HG03342 (cell line): ENCODE measurements around the gene NONO.
"Not testable (repeated sequence)": the region's sequence is repeated elsewhere in the genome, so short reads cannot be mapped to it uniquely, and the experiment has no call there.

Source experiments
- ATAC-seq: cut with Tn5 transposase; IDR thresholded peaks from one replicate; pipeline ENCODE4 v1.9.1; 2021; ENCODE audit warnings: mild to moderate bottlenecking, moderate library complexity; ENCODE audit not compliant: unreplicated experiment

NONO gene

DNA sequence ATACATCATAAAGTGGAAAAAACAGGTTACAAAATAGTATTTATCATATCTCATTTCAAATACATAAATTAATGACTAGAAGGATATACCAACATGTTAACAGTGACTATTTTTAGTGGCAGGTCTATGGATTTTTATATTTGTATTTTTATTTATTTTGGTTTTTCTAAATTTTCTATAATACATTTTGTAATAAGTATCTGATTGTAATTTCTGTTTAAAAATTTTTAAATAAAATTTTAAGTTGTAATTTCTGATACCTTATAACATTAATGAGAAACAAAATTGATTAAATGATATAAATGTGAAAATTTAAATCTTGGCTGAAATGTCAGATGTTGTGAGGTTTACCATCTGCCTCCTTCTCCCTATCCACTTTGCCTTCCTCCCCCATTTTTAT is 2.5 kb downstream of the NONO start:
- ATAC-seq: no peak

- no peak for ATAC-seq
Observed at GRCh38 chrX:71291381-71291780, 7.9 kb downstream of the NONO start.

GRCh38 chrX:71292669-71293365 is 9.4 kb downstream of the NONO start:
- no peak for ATAC-seq

- ATAC-seq: no peak
Observed at GRCh38 chrX:71296806-71297205, 13.4 kb downstream of the NONO start.

DNA sequence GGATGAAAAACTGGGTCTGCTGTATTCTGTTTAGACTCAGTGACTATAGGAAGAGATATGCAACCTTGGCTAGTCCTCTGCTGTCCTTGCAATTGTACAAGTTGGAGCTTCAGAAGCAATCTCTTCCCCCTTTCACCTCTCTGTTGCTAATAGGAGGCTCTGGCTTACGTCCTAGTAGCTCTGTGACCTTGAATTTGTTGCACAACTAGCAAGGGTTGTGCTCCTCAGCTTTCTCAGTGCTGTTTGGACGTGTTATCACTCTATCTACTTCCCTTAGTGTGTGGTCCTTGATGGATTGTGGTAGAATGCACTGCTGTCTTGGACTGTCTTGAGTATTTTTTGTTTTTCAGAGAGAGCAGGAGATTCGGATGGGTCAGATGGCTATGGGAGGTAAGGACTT is 14.7 kb downstream of the NONO start:
- ATAC-seq: no peak

- ATAC-seq: not testable (repeated sequence)
Observed at GRCh38 chrX:71300064-71300463, 16.6 kb downstream of the NONO start.

GRCh38 chrX:71300495-71300894 is 17.1 kb downstream of the NONO start:
- ATAC-seq: not testable (repeated sequence)

GRCh38 chrX:71301195-71301924 is 17.9 kb downstream of the NONO start, which contains the start of gene ITGB1BP2:
ITGB1BP2 (plus strand) TSS chrX:71301750; CDS start chrX:71301807, 57 bp downstream.
- no peak for ATAC-seq

DNA sequence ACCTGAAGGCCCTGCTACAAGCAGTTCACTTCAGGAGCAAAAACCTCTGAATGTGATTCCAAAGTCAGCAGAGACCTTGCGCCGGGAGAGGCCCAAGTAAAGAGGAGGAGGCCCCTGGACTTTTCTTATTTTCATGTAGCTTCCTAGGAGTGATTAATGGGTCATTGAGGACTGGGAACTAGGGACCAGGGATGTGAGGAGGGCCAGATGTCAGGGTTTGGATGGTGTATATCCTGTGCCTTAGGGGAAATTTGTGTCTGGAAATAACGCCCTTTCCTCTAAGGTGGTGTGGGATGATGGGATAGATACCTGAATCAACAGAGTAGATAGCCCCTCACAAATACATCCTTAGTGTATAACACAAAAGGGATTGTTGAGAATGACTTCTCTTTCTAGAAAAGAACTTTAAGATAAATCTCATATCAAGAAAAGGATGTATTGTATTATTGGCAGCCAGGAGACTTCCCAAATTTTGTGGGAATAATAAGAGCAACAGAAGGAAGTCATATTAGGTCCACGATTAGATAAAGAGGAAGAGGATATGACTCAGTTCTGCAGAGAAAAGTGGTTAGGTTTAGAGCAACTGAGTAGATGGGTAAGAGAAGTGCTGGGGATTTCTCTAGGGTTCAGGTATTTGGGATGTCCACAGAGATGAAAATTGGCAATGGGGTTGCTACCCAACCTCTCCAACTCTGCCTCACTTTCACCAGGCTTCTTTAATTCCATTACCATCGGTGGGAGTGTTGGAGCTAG is 19.2 kb downstream of the NONO start:
- ATAC-seq: no peak

GRCh38 chrX:71304561-71304960 is 21.1 kb downstream of the NONO start:
- ATAC-seq: no peak

DNA sequence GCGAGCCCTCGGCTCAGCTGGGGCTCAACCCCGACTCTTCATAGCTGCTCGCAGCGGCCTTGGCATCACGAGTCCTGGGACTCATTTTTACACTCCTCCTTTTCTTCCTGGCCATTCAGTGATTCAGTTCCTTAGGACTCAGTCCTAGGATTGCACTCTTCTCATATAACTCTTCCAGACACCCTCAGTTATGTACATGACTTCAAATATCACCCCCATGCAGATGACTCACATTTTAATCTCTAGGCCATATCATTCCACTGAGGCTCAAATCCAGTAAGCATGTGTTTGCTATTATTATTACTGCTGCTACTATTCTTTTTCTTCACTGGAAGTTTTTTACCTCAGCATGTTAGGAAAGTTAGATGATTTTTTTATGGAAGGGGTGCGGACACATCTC is 32.5 kb downstream of the NONO start:
- ATAC-seq: no peak

DNA sequence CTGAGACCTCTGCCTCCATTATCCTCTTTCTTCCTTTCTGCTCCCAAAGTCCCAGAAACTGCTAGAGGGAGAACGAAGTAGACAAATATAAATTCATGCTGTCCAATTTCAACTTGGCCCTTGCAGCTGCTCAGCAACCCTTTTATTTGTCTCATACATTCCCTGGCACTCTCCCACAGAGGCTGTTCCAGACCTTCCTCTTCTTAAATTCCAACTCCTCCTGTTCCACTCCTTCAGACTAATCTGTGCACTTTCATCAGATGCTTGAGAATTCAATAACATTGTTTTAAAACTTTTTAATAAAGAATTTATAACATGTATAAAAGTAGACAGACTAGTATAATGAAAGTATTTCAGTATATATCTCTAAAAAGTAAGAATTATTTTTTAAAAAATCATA is 33.5 kb downstream of the NONO start:
- not testable (repeated sequence) for ATAC-seq

GRCh38 chrX:71320126-71320525 is 36.7 kb downstream of the NONO start:
- no peak for ATAC-seq

DNA sequence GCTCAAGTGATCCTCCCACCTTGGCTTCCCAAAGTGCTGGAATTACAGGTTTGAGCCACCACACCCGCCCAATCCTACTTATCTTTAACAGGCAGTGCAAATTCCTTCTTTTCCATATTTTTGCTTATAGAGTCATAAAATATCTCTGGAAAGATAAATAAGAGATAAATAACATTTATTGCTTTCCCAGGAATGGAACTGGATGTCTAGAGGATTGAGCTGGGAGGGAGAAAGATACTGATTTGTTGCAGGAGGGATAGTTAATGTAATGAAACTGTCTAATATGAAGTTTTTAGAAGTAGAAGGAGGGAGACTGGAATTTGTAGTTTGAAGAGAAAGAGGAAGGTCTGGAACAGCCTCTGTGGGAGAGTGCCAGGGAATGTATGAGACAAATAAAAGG is 38.3 kb downstream of the NONO start:
- ATAC-seq: no peak

DNA sequence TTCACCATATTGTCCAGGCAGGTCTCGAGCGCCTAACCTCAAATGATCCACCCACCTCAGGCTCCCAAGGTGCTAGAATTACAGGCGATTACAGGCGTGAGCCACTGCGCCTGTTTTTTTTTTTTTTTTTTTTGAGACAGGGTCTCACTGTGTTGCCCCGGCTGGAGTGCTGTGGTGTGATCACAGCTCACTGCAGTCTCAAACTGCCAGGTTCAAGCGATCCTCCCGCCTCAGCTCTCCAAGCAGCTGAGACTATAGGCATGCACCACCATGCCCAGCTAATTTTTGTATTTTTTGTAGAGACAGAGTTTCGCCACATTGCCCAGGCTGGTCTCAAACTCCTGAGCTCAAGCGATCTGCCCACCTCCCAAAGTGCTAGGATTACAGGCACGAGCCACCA is 41.0 kb downstream of the NONO start:
- not testable (repeated sequence) for ATAC-seq

DNA sequence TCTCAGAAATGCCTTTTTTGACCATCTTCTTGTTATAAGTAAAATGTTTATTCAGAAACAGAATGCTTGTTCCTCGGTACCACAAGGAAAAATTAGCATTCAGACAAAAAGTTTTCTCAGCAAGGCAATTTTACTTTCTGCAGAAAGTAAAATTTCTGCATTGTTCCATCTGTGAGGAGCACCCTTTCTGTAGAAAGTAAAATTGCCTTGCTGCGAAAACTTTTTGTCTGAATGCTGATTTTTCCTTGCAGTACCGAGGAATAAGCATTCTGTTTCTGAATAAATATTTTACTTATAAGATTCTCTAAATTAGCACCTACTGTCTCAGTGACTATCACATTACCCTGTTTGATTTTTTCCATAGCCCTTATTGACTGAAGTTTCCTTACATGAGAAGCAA is 43.0 kb downstream of the NONO start:
- ATAC-seq: no peak

GRCh38 chrX:71349151-71349665 is 65.8 kb downstream of the NONO start:
- ATAC-seq: not testable (repeated sequence)

DNA sequence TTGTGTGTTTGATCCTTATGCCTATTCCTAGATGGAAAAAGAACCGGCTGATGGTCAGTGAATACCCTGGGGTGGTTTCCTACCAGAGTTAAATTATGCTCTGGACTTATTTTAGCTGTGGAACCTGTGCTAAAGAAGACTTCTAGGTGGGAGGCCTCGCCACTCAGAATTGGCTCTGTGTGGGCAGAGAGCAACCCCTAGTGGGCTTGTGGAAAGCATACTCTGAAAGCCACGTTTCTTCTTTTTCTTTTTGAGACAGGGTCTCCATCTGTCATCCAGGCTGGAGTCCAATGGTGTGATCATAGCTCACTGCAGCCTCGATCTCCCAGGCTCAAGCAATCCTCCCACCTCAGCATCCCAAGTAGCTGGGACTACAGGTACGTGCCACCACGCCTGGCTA is 66.4 kb downstream of the NONO start:
- ATAC-seq: not testable (repeated sequence)
